HEK293 (cell line): ENCODE measurements around the gene DDIT3.
"Not testable (repeated sequence)": the region's sequence is repeated elsewhere in the genome, so short reads cannot be mapped to it uniquely, and the experiment has no call there.

Source experiments
- CTCF ChIA-PET: fragments of 350-600 bp; formaldehyde crosslinking; extraction: SDS; loops from one replicate; lab custom pipeline; 2021; ENCODE audit warnings: antibody characterized with exemption; lab: Yijun Ruan, JAX
- POLR2A ChIA-PET: fragments of 300-600 bp; formaldehyde crosslinking; extraction: SDS; loops from one replicate; lab custom pipeline; 2020; ENCODE audit warnings: antibody characterized with exemption, inconsistent platforms; lab: Yijun Ruan, JAX
- H3K27ac ChIP-seq: fragments of 200-500 bp; sonication (Bioruptor generic); 2 replicates; pipeline ENCODE4 v1.5.1; 2014; ENCODE audit warnings: low read depth, low read length, control low read depth, inconsistent platforms; ENCODE audit errors: extremely low read depth
- H3K36me3 ChIP-seq, 2 experiments: fragments of 200-500 bp in 1 of 2; sonication (Bioruptor generic) in 1 of 2; 1 replicate in 1 of 2; 2 replicates in 1 of 2; pipeline ENCODE4 v1.5.1; 2014 to 2017; ENCODE audit warnings: inconsistent platforms in 2 of 2, low read length in 2 of 2; ENCODE audit not compliant: control insufficient read depth in 2 of 2, insufficient read depth in 1 of 2
- H3K4me1 ChIP-seq: fragments of 200-500 bp; sonication (Bioruptor generic); 2 replicates; pipeline ENCODE4 v1.5.1; 2014; ENCODE audit warnings: mild to moderate bottlenecking, low read length, inconsistent platforms; ENCODE audit not compliant: control insufficient read depth, insufficient read depth
- H3K4me3 ChIP-seq: 2 replicates; pipeline ENCODE4 v1.5.1; 2011; ENCODE audit warnings: low read depth, mild to moderate bottlenecking, control low read depth, low read length, moderate library complexity
- H3K9me3 ChIP-seq: fragments of 200-500 bp; sonication (Bioruptor generic); 2 replicates; pipeline ENCODE4 v1.5.1; 2014; ENCODE audit warnings: low read depth, low read length, inconsistent platforms; ENCODE audit not compliant: control insufficient read depth, insufficient read depth
- FEZF1 ChIP-seq: fragments of 450-650 bp; formaldehyde crosslinking; IDR thresholded peaks from 2 replicates; pipeline ENCODE4 v1.5.1; 2016; ENCODE audit warnings: missing biosample characterization, missing genetic modification characterization
- IKZF3 ChIP-seq: fragments of 450-650 bp; IDR thresholded peaks from 2 replicates; pipeline ENCODE4 v1.5.0; 2018; ENCODE audit warnings: missing biosample characterization, mild to moderate bottlenecking, missing genetic modification characterization, moderate library complexity
- KLF8 ChIP-seq: fragments of 450-650 bp; formaldehyde crosslinking; IDR thresholded peaks from 2 replicates; pipeline ENCODE4 v1.5.1; 2016; ENCODE audit warnings: missing biosample characterization, missing genetic modification characterization
- SCRT2 ChIP-seq: fragments of 450-650 bp; formaldehyde crosslinking; IDR thresholded peaks from 2 replicates; pipeline ENCODE4 v1.5.1; 2016; ENCODE audit warnings: missing biosample characterization, missing genetic modification characterization
- ZEB2 ChIP-seq: fragments of 450-650 bp; formaldehyde crosslinking; IDR thresholded peaks from 2 replicates; pipeline ENCODE4 v1.5.1; 2016; ENCODE audit warnings: missing biosample characterization, missing genetic modification characterization
- ZNF394 ChIP-seq: fragments of 450-650 bp; formaldehyde crosslinking; IDR thresholded peaks from 2 replicates; pipeline ENCODE4 v1.5.1; 2016; ENCODE audit warnings: missing biosample characterization, missing genetic modification characterization, mild to moderate bottlenecking, moderate library complexity, borderline replicate concordance
- ZNF76 ChIP-seq: fragments of 450-650 bp; formaldehyde crosslinking; IDR thresholded peaks from 2 replicates; pipeline ENCODE4; 2016; ENCODE audit warnings: low read depth, missing biosample characterization, missing genetic modification characterization, borderline replicate concordance
- TF ChIP-seq, protein P1 (sequence below): fragments of 450-650 bp; formaldehyde crosslinking; IDR thresholded peaks from 2 replicates; pipeline ENCODE4 v1.5.1; 2016; ENCODE audit warnings: missing biosample characterization, missing genetic modification characterization
- TF ChIP-seq, protein P2 (sequence below): fragments of 450-650 bp; formaldehyde crosslinking; IDR thresholded peaks from 2 replicates; pipeline ENCODE4 v1.5.1; 2016; ENCODE audit warnings: missing biosample characterization, missing genetic modification characterization
- TF ChIP-seq, protein P3 (sequence below): fragments of 450-650 bp; formaldehyde crosslinking; IDR thresholded peaks from 2 replicates; pipeline ENCODE4 v1.5.1; 2016; ENCODE audit warnings: missing biosample characterization, missing genetic modification characterization

Gene DDIT3

DNA sequence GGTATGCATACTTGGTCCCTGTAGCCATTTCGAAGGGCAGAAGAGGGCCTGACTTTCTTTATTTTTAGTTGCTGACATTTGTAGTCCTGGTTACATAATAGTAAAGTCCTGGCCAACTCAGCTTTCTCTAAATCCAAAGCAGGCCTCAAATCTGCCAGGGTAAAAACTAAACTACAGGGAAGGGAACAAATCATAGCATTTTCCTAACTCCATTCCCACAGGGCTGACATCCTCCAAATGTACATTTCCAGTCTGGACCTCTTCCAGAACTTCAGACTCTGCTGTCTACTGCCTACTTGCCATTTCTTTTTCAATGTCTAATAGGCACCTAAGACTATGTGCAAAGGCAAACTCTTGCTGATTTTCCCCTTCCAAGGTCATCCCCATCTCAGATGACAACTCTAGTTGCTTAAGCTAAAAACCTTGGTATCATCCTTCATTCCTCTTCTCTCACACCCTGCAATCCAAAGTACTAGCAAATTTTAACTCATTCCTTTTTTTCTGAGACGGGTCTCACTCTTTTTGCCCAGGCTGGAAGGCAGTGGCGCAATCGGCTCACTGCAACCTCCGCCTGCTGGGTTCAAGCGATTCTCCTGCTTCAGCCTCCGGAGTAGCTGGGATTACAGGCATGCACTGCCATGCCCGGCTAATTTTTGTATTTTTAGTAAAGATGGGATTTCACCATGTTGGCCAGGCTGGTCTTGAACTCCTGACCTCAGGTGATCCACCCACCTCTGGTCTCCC, 2.0 kb downstream of the DDIT3 start (continued):
- peak; percentile 65; the same call in 1 of the 2 replicates for TF ChIP-seq ZNF394 (tag by site-specific recombination)
- TF ChIP-seq, protein P1, sequence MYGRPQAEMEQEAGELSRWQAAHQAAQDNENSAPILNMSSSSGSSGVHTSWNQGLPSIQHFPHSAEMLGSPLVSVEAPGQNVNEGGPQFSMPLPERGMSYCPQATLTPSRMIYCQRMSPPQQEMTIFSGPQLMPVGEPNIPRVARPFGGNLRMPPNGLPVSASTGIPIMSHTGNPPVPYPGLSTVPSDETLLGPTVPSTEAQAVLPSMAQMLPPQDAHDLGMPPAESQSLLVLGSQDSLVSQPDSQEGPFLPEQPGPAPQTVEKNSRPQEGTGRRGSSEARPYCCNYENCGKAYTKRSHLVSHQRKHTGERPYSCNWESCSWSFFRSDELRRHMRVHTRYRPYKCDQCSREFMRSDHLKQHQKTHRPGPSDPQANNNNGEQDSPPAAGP (tag by site-specific recombination), result no peak
- 0 out of 2 replicates have a peak, but pooled peaks have one; percentile 29 for TF ChIP-seq IKZF3 (tag by site-specific recombination)

DNA sequence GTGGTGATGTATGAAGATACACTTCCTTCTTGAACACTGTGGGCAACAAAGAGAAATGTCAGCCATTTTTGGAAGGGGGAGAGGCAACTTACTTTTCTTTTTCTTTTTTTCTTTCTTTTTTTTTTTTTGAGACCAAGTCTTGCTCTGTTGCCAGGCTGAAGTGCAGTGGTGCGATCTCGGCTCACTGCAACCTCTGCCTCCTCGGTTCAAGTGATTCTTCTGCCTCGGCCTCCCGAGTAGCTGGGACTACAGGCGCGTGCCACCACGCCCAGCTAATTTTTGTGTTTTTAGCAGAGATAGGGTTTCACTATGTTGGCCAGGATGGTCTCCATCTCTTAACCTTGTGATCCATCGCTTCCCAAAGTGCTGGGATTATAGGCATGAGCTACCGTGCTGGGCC, 2.6 kb downstream of the DDIT3 start:
- H3K4me3 ChIP-seq, H3K27ac ChIP-seq: not testable (repeated sequence)
- H3K36me3 ChIP-seq, result peaks cover 36 to 64% of the 10 kb centered on the region in 2 experiments

DNA sequence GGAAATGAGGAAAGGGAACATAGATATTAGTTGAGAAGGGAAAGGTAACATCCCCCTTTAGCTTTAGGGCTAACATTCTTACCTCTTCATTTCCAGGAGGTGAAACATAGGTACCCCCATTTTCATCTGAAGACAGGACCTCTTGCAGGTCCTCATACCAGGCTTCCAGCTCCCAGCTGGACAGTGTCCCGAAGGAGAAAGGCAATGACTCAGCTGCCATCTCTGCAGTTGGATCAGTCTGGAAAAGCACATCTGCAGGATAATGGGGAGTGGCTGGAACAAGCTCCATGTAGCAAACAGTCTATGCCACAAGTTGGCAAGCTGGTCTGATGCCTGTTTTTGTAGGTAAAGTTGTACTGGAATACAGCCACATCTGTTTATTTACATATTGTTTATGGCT, 3.1 kb downstream of the DDIT3 start:
- TF ChIP-seq FEZF1 (tag by site-specific recombination) (peak; percentile 29; the same call in 1 of the 2 replicates), ZNF76 (no peak), KLF8 (tag by site-specific recombination) (no peak), SCRT2 (tag by site-specific recombination) (0 out of 2 replicates have a peak, but pooled peaks have one; percentile 22), IKZF3 (tag by site-specific recombination) (0 out of 2 replicates have a peak, but pooled peaks have one; percentile 5)
- TF ChIP-seq, protein P2, sequence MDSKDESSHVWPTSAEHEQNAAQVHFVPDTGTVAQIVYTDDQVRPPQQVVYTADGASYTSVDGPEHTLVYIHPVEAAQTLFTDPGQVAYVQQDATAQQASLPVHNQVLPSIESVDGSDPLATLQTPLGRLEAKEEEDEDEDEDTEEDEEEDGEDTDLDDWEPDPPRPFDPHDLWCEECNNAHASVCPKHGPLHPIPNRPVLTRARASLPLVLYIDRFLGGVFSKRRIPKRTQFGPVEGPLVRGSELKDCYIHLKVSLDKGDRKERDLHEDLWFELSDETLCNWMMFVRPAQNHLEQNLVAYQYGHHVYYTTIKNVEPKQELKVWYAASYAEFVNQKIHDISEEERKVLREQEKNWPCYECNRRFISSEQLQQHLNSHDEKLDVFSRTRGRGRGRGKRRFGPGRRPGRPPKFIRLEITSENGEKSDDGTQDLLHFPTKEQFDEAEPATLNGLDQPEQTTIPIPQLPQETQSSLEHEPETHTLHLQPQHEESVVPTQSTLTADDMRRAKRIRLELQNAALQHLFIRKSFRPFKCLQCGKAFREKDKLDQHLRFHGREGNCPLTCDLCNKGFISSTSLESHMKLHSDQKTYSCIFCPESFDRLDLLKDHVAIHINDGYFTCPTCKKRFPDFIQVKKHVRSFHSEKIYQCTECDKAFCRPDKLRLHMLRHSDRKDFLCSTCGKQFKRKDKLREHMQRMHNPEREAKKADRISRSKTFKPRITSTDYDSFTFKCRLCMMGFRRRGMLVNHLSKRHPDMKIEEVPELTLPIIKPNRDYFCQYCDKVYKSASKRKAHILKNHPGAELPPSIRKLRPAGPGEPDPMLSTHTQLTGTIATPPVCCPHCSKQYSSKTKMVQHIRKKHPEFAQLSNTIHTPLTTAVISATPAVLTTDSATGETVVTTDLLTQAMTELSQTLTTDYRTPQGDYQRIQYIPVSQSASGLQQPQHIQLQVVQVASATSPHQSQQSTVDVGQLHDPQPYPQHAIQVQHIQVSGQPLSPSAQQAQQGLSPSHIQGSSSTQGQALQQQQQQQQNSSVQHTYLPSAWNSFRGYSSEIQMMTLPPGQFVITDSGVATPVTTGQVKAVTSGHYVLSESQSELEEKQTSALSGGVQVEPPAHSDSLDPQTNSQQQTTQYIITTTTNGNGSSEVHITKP, result peak; percentile 88
- H3K27ac ChIP-seq, result no peak overlapping the region; the same call in 1 of the 2 replicates

More for the DNA sequence above, 2.6 kb downstream of the DDIT3 start:
- ChIA-PET POLR2A (interaction anchor here (1.4 to 2.4 kb wide), 2 partner anchors 9 to 14 kb away, joined by 4 to 15 read pairs; no protein-coding TSS in a partner anchor), CTCF (interaction anchor here (1.6 kb wide), 1 partner anchor 59 kb away, joined by 4 read pairs; the partner anchor contains the start of gene GLI1)
- TF ChIP-seq, protein P3, sequence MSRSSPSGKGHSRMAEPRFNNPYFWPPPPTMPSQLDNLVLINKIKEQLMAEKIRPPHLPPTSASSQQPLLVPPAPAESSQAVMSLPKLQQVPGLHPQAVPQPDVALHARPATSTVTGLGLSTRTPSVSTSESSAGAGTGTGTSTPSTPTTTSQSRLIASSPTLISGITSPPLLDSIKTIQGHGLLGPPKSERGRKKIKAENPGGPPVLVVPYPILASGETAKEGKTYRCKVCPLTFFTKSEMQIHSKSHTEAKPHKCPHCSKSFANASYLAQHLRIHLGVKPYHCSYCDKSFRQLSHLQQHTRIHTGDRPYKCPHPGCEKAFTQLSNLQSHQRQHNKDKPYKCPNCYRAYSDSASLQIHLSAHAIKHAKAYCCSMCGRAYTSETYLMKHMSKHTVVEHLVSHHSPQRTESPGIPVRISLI (tag by site-specific recombination), result peak; percentile 59; the same call in 1 of the 2 replicates
- TF ChIP-seq ZEB2, result peak; percentile 21; the same call in 1 of the 2 replicates
- TF ChIP-seq, all 188 proteins: peak for 2; not testable (repeated sequence) for 186
- peaks cover 13% of the 10 kb centered on the region for H3K4me1 ChIP-seq
- not testable (repeated sequence) for H3K9me3 ChIP-seq

More for the DNA sequence above, 3.1 kb downstream of the DDIT3 start:
- peaks cover 40 to 69% of the 10 kb centered on the region in 2 experiments for H3K36me3 ChIP-seq
- H3K4me1 ChIP-seq, result peaks cover 13% of the 10 kb centered on the region
- no peak overlapping the region for H3K4me3 ChIP-seq
- no peaks in the 10 kb centered on the region for H3K9me3 ChIP-seq
- POLR2A ChIA-PET, result interaction anchor here (1.4 to 2.4 kb wide), 2 partner anchors 9 to 13 kb away, joined by 4 to 15 read pairs; no protein-coding TSS in a partner anchor
- CTCF ChIA-PET, result interaction anchor here (1.6 kb wide), 1 partner anchor 58 kb away, joined by 4 read pairs; the partner anchor contains the start of gene GLI1
